Middle frontal gyrus (tissue), 1 donor: Measurements from ENCODE around the gene KLHDC9.

Experiments used
- DNase-seq: peaks from one replicate; pipeline ENCODE4 v3.0.0-alpha.2; 2015; ENCODE audit warnings: low spot score; ENCODE audit errors: extremely low spot score

Gene KLHDC9

GRCh38 chr1:161076410-161076809 lies 21.8 kb upstream of the KLHDC9 start:
- DNase-seq: no peak

- DNase-seq: no peak
These were observed 20.7 kb upstream of the KLHDC9 start for GRCh38 chr1:161077426-161077825.

GRCh38 chr1:161079436-161080110 lies 18.6 kb upstream of the KLHDC9 start:
- no peak for DNase-seq

GRCh38 chr1:161080441-161081405 lies 17.4 kb upstream of the KLHDC9 start:
- no peak for DNase-seq

- DNase-seq: no peak
These were observed 16.6 kb upstream of the KLHDC9 start for GRCh38 chr1:161081519-161081918.

- no peak for DNase-seq
These were observed 15.7 kb upstream of the KLHDC9 start for GRCh38 chr1:161082483-161082882.

GRCh38 chr1:161082996-161083747 lies 15.0 kb upstream of the KLHDC9 start:
- no peak for DNase-seq

GRCh38 chr1:161083748-161084596 lies 14.2 kb upstream of the KLHDC9 start:
- no peak for DNase-seq

- no peak for DNase-seq
These were observed 13.6 kb upstream of the KLHDC9 start for GRCh38 chr1:161084597-161084988.

GRCh38 chr1:161085165-161085564 lies 13.0 kb upstream of the KLHDC9 start:
- no peak for DNase-seq

- DNase-seq: no peak
These were observed 11.7 kb upstream of the KLHDC9 start for GRCh38 chr1:161086457-161086856.

GRCh38 chr1:161088587-161089110 lies 9.5 kb upstream of the KLHDC9 start:
- DNase-seq: no peak

GRCh38 chr1:161089251-161089924 lies 8.8 kb upstream of the KLHDC9 start, which contains the start of gene NECTIN4:
Gene NECTIN4 (minus strand): TSS chr1:161089558. CDS start chr1:161089296, 262 bp downstream.
- no peak for DNase-seq

- DNase-seq: no peak
These were observed 8.2 kb upstream of the KLHDC9 start for GRCh38 chr1:161089938-161090337.

- no peak for DNase-seq
These were observed 7.5 kb upstream of the KLHDC9 start for GRCh38 chr1:161090617-161091016.

GRCh38 chr1:161091093-161091492 lies 7.1 kb upstream of the KLHDC9 start:
- DNase-seq: no peak

GRCh38 chr1:161091796-161092507 lies 6.2 kb upstream of the KLHDC9 start:
- DNase-seq: no peak

GRCh38 chr1:161092621-161093028 lies 5.5 kb upstream of the KLHDC9 start:
- no peak for DNase-seq

GRCh38 chr1:161094481-161094880 lies 3.7 kb upstream of the KLHDC9 start:
- DNase-seq: no peak
